OCI-LY7 (cell line): ENCODE data around the gene SMO. TPM values are rescaled to one million over a fixed set of nuclear protein-coding genes. Genes with fewer than 3 reads are reported as not detected.
"Not testable (repeated sequence)": the region's sequence is repeated elsewhere in the genome, so short reads cannot be mapped to it uniquely, and the experiment has no call there.

Experiments used
- BruUV-seq: library from RNA; stranded (reverse); fragments of 400-500 nt; replicated peaks from 2 replicates; lab custom pipeline; 2021; lab: Mats Ljungman, UMichigan
- CTCF ChIA-PET: fragments of 300-600 bp; sonication (Branson Sonifier 250); formaldehyde crosslinking; loops from one replicate; lab custom pipeline; 2022; ENCODE audit warnings: antibody characterized with exemption; ENCODE audit not compliant: unreplicated experiment; lab: Charles Lee
- POLR2A ChIA-PET: fragments of 300-600 bp; sonication (Branson Sonifier 250); formaldehyde crosslinking; loops from one replicate; lab custom pipeline; 2022; ENCODE audit warnings: antibody characterized with exemption; lab: Charles Lee
- DNase-seq: peaks from one replicate; pipeline ENCODE4 v3.0.0-alpha.2; 2015; ENCODE audit warnings: low spot score
- H2AFZ ChIP-seq: fragments of 200-600 bp; sonication (generic), shearing (Covaris generic); 2 replicates; pipeline ENCODE4 v1.6.1; 2014; ENCODE audit warnings: mild to moderate bottlenecking, antibody characterized with exemption, low read length, moderate library complexity
- H3K27ac ChIP-seq: fragments of 200-600 bp; sonication (generic); 2 replicates; pipeline ENCODE4 v1.5.1; 2014; ENCODE audit warnings: mixed run types, low read depth, mild to moderate bottlenecking, moderate library complexity, low read length, inconsistent platforms; ENCODE audit not compliant: poor library complexity, severe bottlenecking
- H3K36me3 ChIP-seq: fragments of 200-600 bp; sonication (generic); 2 replicates; pipeline ENCODE4 v1.6.1; 2014; ENCODE audit warnings: mild to moderate bottlenecking, antibody characterized with exemption, low read length, moderate library complexity, mixed read lengths; ENCODE audit not compliant: insufficient read depth
- H3K4me1 ChIP-seq: fragments of 200-600 bp; sonication (generic); 2 replicates; pipeline ENCODE4 v1.5.1; 2014; ENCODE audit warnings: mild to moderate bottlenecking, low read length; ENCODE audit not compliant: insufficient read depth, poor library complexity, severe bottlenecking
- H3K4me2 ChIP-seq: fragments of 200-600 bp; sonication (generic); 2 replicates; pipeline ENCODE4 v1.6.1; 2014; ENCODE audit warnings: mild to moderate bottlenecking, low read length
- H3K4me3 ChIP-seq: fragments of 200-600 bp; sonication (generic); 2 replicates; pipeline ENCODE4 v1.5.1; 2014; ENCODE audit warnings: mild to moderate bottlenecking, low read depth, low read length; ENCODE audit not compliant: poor library complexity, severe bottlenecking
- H3K79me2 ChIP-seq: fragments of 200-600 bp; sonication (generic); 2 replicates; pipeline ENCODE4 v1.6.1; 2016; ENCODE audit warnings: low read depth, mild to moderate bottlenecking, low read length, moderate library complexity, mixed read lengths; ENCODE audit not compliant: insufficient read depth
- H3K9me2 ChIP-seq: fragments of 200-600 bp; sonication (generic); 2 replicates; pipeline ENCODE4 v1.6.1; 2016; ENCODE audit warnings: mild to moderate bottlenecking, low read length, mixed read lengths; ENCODE audit not compliant: insufficient read depth
- H3K9me3 ChIP-seq: fragments of 200-600 bp; sonication (generic); 2 replicates; pipeline ENCODE4 v1.6.1; 2014; ENCODE audit warnings: mild to moderate bottlenecking, mixed run types, low read length, mixed read lengths
- H4K20me1 ChIP-seq: fragments of 200-600 bp; sonication (generic); 2 replicates; pipeline ENCODE4 v1.6.1; 2014; ENCODE audit warnings: mild to moderate bottlenecking, antibody characterized with exemption, low read length, moderate library complexity, mixed read lengths; ENCODE audit not compliant: insufficient read depth
- EZH2phosphoT487 ChIP-seq: fragments of 200-600 bp; sonication (generic); IDR thresholded peaks from 2 replicates; pipeline ENCODE4 v1.6.1; 2018; ENCODE audit warnings: low read depth, borderline replicate concordance, mild to moderate bottlenecking, mixed run types, antibody characterized with exemption, low read length, moderate library complexity, mixed read lengths
- intact Hi-C: fragments of 100-400 bp; cut with micrococcal nuclease; formaldehyde crosslinking; loops from one replicate; pipeline ENCODE4 v1.10.0; 2022; ENCODE audit not compliant: unreplicated experiment
- total RNA-seq, 2 experiments: library from RNA; depleted of rRNA in 1 of 2; stranded (reverse); fragments of >200 nt in 1 of 2; shearing (Covaris generic) in 1 of 2; gene quantifications; 2 replicates each; pipeline ENCODE4 v1.2.3, GENCODE V29; 2014 to 2022
- TF ChIP-seq, protein P1 (sequence below): fragments of 200-600 bp; sonication (generic); conservative IDR thresholded peaks from 2 replicates; pipeline ENCODE4 v1.5.1; 2014; ENCODE audit warnings: mild to moderate bottlenecking, antibody characterized with exemption, low read length, moderate library complexity, mixed read lengths

The SMO gene
- total RNA-seq, 2 experiments from 2014 or later: 0.17 to 0.25 TPM

GRCh38 chr7:129169686-129170440 lies 18.6 kb upstream of the SMO start:
- Histone ChIP-seq H3K9me3 (no peaks in the 10 kb centered on the region), H3K9me2 (no peaks in the 10 kb centered on the region), H3K79me2 (no peaks in the 10 kb centered on the region), H3K36me3 (peaks cover 28% of the 10 kb centered on the region), H4K20me1 (no peaks in the 10 kb centered on the region), H2AFZ (no peak overlapping the region), H3K4me3 (no peak overlapping the region), H3K27ac (no peak overlapping the region), H3K4me2 (peak overlapping the region; percentile 34; the same call in 1 of the 2 replicates), H3K4me1 (peaks cover 23% of the 10 kb centered on the region)
- TF ChIP-seq EZH2phosphoT487: no peak
- ChIA-PET POLR2A (interaction anchor here (0.5 to 1.2 kb wide), 4 partner anchors 12 to 144 kb away, joined by 3 to 7 read pairs (median 3); no protein-coding TSS in a partner anchor), CTCF (interaction anchor here (0.6 to 0.8 kb wide), 2 partner anchors 10 to 26 kb away, joined by 3 read pairs; partner anchors contain the start of gene TSPAN33)
- intact Hi-C loops: loop anchor here (2.0 kb wide), 1 partner anchor 23 kb away; no protein-coding TSS in a partner anchor
- DNase-seq: no peak
- no TSS peak for BruUV-seq

DNA sequence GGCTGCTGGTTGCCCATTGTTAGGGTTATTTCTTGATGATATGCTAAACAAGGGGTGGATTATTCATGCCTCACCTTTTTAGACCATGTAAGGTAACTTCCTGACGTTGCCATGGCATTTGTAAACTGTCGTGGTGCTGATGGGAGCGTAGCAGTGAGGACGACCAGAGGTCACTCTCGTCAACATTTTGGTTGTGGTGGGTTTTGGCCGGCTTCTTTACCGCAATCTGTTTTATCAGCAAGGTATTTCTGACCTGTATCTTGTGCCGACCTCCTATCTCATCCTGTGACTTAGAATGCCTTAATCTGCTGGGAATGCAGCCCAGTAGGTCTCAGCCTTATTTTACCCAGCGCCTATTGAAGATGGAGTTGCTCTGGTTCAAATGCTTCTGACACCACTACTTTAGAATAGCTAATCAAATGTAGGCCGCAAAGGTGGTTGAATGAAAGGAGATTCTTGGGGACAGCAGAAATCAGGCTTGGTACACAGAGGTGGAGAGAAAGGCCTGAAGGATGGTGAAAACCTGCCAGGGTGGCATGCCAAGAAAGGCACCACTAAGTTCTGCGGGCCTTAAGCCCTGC lies 17.9 kb upstream of the SMO start:
- Histone ChIP-seq H4K20me1 (no peaks in the 10 kb centered on the region), H3K27ac (no peak overlapping the region), H3K4me2 (no peak overlapping the region), H3K4me3 (no peak overlapping the region), H3K79me2 (no peaks in the 10 kb centered on the region), H3K9me2 (no peaks in the 10 kb centered on the region), H3K4me1 (peaks cover 23% of the 10 kb centered on the region), H3K36me3 (peaks cover 21% of the 10 kb centered on the region), H3K9me3 (no peaks in the 10 kb centered on the region), H2AFZ (no peak overlapping the region)
- BruUV-seq: no TSS peak
- no peak for DNase-seq
- POLR2A ChIA-PET: interaction anchor here (0.5 kb wide), 1 partner anchor 11 kb away, joined by 3 read pairs; no protein-coding TSS in a partner anchor
- intact Hi-C loops: no loop called here
- CTCF ChIA-PET: interaction anchor here (0.6 kb wide), 1 partner anchor 10 kb away, joined by 3 read pairs; no protein-coding TSS in a partner anchor
- TF ChIP-seq, protein P1, sequence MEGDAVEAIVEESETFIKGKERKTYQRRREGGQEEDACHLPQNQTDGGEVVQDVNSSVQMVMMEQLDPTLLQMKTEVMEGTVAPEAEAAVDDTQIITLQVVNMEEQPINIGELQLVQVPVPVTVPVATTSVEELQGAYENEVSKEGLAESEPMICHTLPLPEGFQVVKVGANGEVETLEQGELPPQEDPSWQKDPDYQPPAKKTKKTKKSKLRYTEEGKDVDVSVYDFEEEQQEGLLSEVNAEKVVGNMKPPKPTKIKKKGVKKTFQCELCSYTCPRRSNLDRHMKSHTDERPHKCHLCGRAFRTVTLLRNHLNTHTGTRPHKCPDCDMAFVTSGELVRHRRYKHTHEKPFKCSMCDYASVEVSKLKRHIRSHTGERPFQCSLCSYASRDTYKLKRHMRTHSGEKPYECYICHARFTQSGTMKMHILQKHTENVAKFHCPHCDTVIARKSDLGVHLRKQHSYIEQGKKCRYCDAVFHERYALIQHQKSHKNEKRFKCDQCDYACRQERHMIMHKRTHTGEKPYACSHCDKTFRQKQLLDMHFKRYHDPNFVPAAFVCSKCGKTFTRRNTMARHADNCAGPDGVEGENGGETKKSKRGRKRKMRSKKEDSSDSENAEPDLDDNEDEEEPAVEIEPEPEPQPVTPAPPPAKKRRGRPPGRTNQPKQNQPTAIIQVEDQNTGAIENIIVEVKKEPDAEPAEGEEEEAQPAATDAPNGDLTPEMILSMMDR: no peak
- no peak for TF ChIP-seq EZH2phosphoT487

GRCh38 chr7:129173861-129174260 lies 14.6 kb upstream of the SMO start:
- intact Hi-C loops, H3K4me3 ChIP-seq, CTCF ChIA-PET: not testable (repeated sequence)

More at GRCh38 chr7:129173861-129174260, 14.6 kb upstream of the SMO start:
- H3K4me1 ChIP-seq: peaks cover 12% of the 10 kb centered on the region
- H3K9me2 ChIP-seq, H3K36me3 ChIP-seq, POLR2A ChIA-PET, H2AFZ ChIP-seq, BruUV-seq, H3K9me3 ChIP-seq, H3K79me2 ChIP-seq, H3K27ac ChIP-seq, H4K20me1 ChIP-seq, H3K4me2 ChIP-seq, DNase-seq: not testable (repeated sequence)
